A549 (cell line): ENCODE measurements around the gene UTP14C. TPM values are rescaled to one million over a fixed set of nuclear protein-coding genes. Genes with fewer than 3 reads are reported as not detected.
"Not testable (repeated sequence)": the region's sequence is repeated elsewhere in the genome, so short reads cannot be mapped to it uniquely, and the experiment has no call there.

Experiments
- ATAC-seq, 2 experiments: fragments of 200-7000 bp in 1 of 2; fragments of >200 bp in 1 of 2; cut with Nextera tagmentation in 1 of 2; cut with Tn5 transposase in 1 of 2; 3 replicates each; pipeline versions ENCODE4 v1.8.0 to v1.9.1; 2018 to 2020; ENCODE audit warnings: mild to moderate bottlenecking in 1 of 2, moderate library complexity in 1 of 2
- CTCF ChIA-PET: fragments of 300-600 bp; sonication (Branson Sonifier 250); formaldehyde crosslinking; extraction: SDS; loops from one replicate; lab custom pipeline; 2021; ENCODE audit warnings: antibody characterized with exemption, inconsistent platforms; lab: Yijun Ruan, JAX
- POLR2A ChIA-PET: fragments of 350-600 bp; formaldehyde crosslinking; extraction: SDS; loops from one replicate; lab custom pipeline; 2021; ENCODE audit warnings: antibody characterized with exemption, inconsistent platforms; lab: Yijun Ruan, JAX
- DNase-seq, 2 experiments: peaks; one replicate each; pipeline versions ENCODE4 v3.0.0 to v3.0.0-alpha.2; 2011 to 2016; ENCODE audit warnings: low read depth in 1 of 2, low spot score in 1 of 2
- FAIRE-seq: peaks from 2 replicates; lab custom pipeline; 2011; peaks lifted over from hg19 to GRCh38; lab: Jason Lieb, UNC
- H3K27ac ChIP-seq, 2 experiments: fragments of >200 bp; sonication (Bioruptor Twin); formaldehyde crosslinking; 3 replicates each; pipeline ENCODE4 v1.5.1; 2016 to 2017
- H3K4me1 ChIP-seq: fragments of >200 bp; sonication (Bioruptor Twin); formaldehyde crosslinking; 3 replicates; pipeline ENCODE4 v1.6.1; 2016
- H3K4me2 ChIP-seq: fragments of >200 bp; sonication (Bioruptor Twin); formaldehyde crosslinking; 3 replicates; pipeline ENCODE4 v1.6.1; 2016
- H3K4me3 ChIP-seq: fragments of >200 bp; sonication (Bioruptor Twin); formaldehyde crosslinking; 3 replicates; pipeline ENCODE4 v1.5.1; 2016
- H3K9me3 ChIP-seq: fragments of >200 bp; sonication (Bioruptor Twin); formaldehyde crosslinking; 3 replicates; pipeline ENCODE4 v1.6.1; 2016
- CBX8 ChIP-seq: fragments of 200-600 bp; sonication (generic); IDR thresholded peaks from 2 replicates; pipeline ENCODE4 v1.6.1; 2016
- CHD2 ChIP-seq: fragments of 150-350 bp; IDR thresholded peaks from 2 replicates; pipeline ENCODE4 v1.6.1; 2014; ENCODE audit warnings: low read length; ENCODE audit not compliant: partially characterized antibody
- CHD4 ChIP-seq: fragments of 200-600 bp; sonication (generic); IDR thresholded peaks from 2 replicates; pipeline ENCODE4 v1.6.1; 2016; ENCODE audit warnings: antibody characterized with exemption, mild to moderate bottlenecking, borderline replicate concordance
- EHMT2 ChIP-seq: fragments of 200-600 bp; sonication (generic); IDR thresholded peaks from 2 replicates; pipeline ENCODE4 v1.6.1; 2016; ENCODE audit warnings: antibody characterized with exemption, low read depth, mild to moderate bottlenecking, moderate library complexity
- ELK1 ChIP-seq: fragments of 150-350 bp; IDR thresholded peaks from 2 replicates; pipeline ENCODE4 v1.6.1; 2014; ENCODE audit warnings: low read depth, mild to moderate bottlenecking, low read length
- EP300 ChIP-seq, 2 experiments: fragments of >200 bp; sonication (Bioruptor Twin); formaldehyde crosslinking; IDR thresholded peaks; 2 replicates in 1 of 2; 3 replicates in 1 of 2; pipeline ENCODE4 v1.6.1; 2016 to 2017
- ESRRA ChIP-seq: fragments of 150-350 bp; IDR thresholded peaks from 2 replicates; pipeline ENCODE4 v1.6.1; 2014; ENCODE audit warnings: mild to moderate bottlenecking, low read length, borderline replicate concordance
- FOSB ChIP-seq: fragments of 250-450 bp; sonication (Bioruptor Pico); IDR thresholded peaks from 2 replicates; pipeline ENCODE4 v1.5.0; 2020; ENCODE audit warnings: mild to moderate bottlenecking, moderate library complexity
- FOSL2 ChIP-seq, 2 experiments: fragments of 450-650 bp in 1 of 2; fragments of >200 bp in 1 of 2; sonication (Bioruptor Twin) in 1 of 2; formaldehyde crosslinking; IDR thresholded peaks; 2 replicates each; pipeline versions ENCODE4 v1.5.0 to v1.6.1; 2016 to 2020; ENCODE audit warnings: mild to moderate bottlenecking in 1 of 2, moderate library complexity in 1 of 2
- GATA3 ChIP-seq: IDR thresholded peaks from 2 replicates; pipeline ENCODE4 v1.6.1; 2012; ENCODE audit warnings: borderline replicate concordance
- HEYL ChIP-seq: fragments of 250-450 bp; sonication (Bioruptor Pico); IDR thresholded peaks from 2 replicates; pipeline ENCODE4 v1.8.0; 2021; ENCODE audit warnings: mild to moderate bottlenecking, moderate library complexity
- HOXA7 ChIP-seq: fragments of 250-450 bp; sonication (Bioruptor Pico); IDR thresholded peaks from 2 replicates; pipeline ENCODE4 v1.5.0; 2020; ENCODE audit warnings: mild to moderate bottlenecking, moderate library complexity
- MAFK ChIP-seq: fragments of 450-650 bp; IDR thresholded peaks from 2 replicates; pipeline ENCODE4 v1.6.1; 2014; ENCODE audit not compliant: partially characterized antibody
- MAZ ChIP-seq: fragments of 150-350 bp; IDR thresholded peaks from 2 replicates; pipeline ENCODE4 v1.6.1; 2014; ENCODE audit warnings: antibody characterized with exemption, low read depth, low read length, borderline replicate concordance
- NR3C1 ChIP-seq: fragments of >200 bp; sonication (Bioruptor Twin); formaldehyde crosslinking; IDR thresholded peaks from 3 replicates; pipeline ENCODE4 v1.6.1; 2017
- PHF8 ChIP-seq: fragments of 200-600 bp; sonication (generic); IDR thresholded peaks from 2 replicates; pipeline ENCODE4 v1.6.1; 2016; ENCODE audit warnings: low read depth, mild to moderate bottlenecking, antibody characterized with exemption, moderate library complexity, borderline replicate concordance
- POLR2AphosphoS2 ChIP-seq: conservative IDR thresholded peaks from 2 replicates; pipeline ENCODE4 v1.6.1; 2012; ENCODE audit warnings: low read length, improper control_type of control experiment, inconsistent platforms
- RARB ChIP-seq: fragments of 250-450 bp; sonication (Bioruptor Pico); IDR thresholded peaks from 2 replicates; pipeline ENCODE4 v1.8.0; 2021; ENCODE audit warnings: mild to moderate bottlenecking, moderate library complexity
- RFX5 ChIP-seq: fragments of 450-650 bp; IDR thresholded peaks from 2 replicates; pipeline ENCODE4 v1.7.1; 2014; ENCODE audit warnings: antibody characterized with exemption, mild to moderate bottlenecking, moderate library complexity
- RNF2 ChIP-seq: fragments of 200-600 bp; sonication (generic); IDR thresholded peaks from 2 replicates; pipeline ENCODE4 v1.6.1; 2016; ENCODE audit warnings: low read depth, mild to moderate bottlenecking, antibody characterized with exemption, moderate library complexity, borderline replicate concordance
- SMC3 ChIP-seq: fragments of >200 bp; sonication (Bioruptor Twin); formaldehyde crosslinking; IDR thresholded peaks from 3 replicates; pipeline ENCODE4 v1.6.1; 2018; ENCODE audit warnings: inconsistent platforms
- SREBF2 ChIP-seq: fragments of 450-650 bp; IDR thresholded peaks from 2 replicates; pipeline ENCODE4 v1.6.1; 2014; ENCODE audit warnings: mild to moderate bottlenecking, moderate library complexity
- TP53 ChIP-seq: fragments of 250-450 bp; sonication (Bioruptor Pico); IDR thresholded peaks from 2 replicates; pipeline ENCODE4 v1.5.0; 2021; ENCODE audit warnings: mild to moderate bottlenecking, moderate library complexity
- USF2 ChIP-seq: fragments of 450-650 bp; IDR thresholded peaks from 2 replicates; pipeline ENCODE4 v1.6.1; 2014; ENCODE audit warnings: antibody characterized with exemption
- ZC3H11A ChIP-seq: fragments of 450-650 bp; IDR thresholded peaks from 2 replicates; pipeline ENCODE4 v1.6.1; 2014; ENCODE audit warnings: antibody characterized with exemption, mild to moderate bottlenecking
- ZSCAN20 ChIP-seq: fragments of 250-450 bp; sonication (Bioruptor Pico); IDR thresholded peaks from 2 replicates; pipeline ENCODE4 v1.8.0; 2022; ENCODE audit warnings: mild to moderate bottlenecking, moderate library complexity
- WGBS: methylation state at CpG from one replicate; pipeline ENCODE4 v1.1.6; 2017; ENCODE audit errors: missing lambda C conversion rate; 5-methylcytosine and 5-hydroxymethylcytosine counted together
- polyA plus RNA-seq, 4 experiments: library from polyadenylated mRNA; depleted of rRNA in 3 of 4; stranded (reverse); fragments of >200 nt; fragmentation: RNase III in 1 of 4; extraction: RNeasy Plus Mini Kit Qiagen cat#74134 plus additional on column Dnase treatment in 1 of 4; gene quantifications; 2 replicates in 3 of 4; 3 replicates in 1 of 4; pipeline ENCODE4 v1.2.3, GENCODE V29; 2011 to 2017
- TF ChIP-seq, protein P1 (sequence below): IDR thresholded peaks from 2 replicates; pipeline ENCODE4 v1.6.1; 2012; ENCODE audit warnings: low read depth, borderline replicate concordance
- TF ChIP-seq, protein P2 (sequence below): fragments of >200 bp; sonication (Bioruptor Twin); formaldehyde crosslinking; IDR thresholded peaks from 2 replicates; pipeline ENCODE4 v1.6.1; 2016

Gene UTP14C
- polyA plus RNA-seq, 2 of the 4 experiments (the other 2 are of a cell fraction): 8.6 to 15.1 TPM

DNA sequence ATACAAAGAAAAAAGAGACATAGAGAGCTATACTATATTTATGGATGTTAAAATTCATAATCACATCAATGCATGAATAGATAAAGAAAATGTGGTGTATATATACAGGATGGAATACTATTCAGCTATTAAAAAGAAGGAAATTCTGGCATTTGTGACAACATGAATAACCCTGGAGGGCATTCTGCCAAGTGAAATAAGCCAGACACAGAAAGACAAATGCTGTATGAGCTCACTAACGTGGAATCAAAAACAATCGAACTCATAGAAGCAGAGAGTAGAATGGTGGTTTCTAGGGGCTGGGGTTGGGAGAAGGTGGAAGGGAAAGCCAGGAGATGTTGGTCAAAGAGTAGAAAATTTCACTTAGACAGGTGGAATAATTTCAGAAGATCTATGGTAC, 24.0 kb downstream of the UTP14C start (continued):
- TF ChIP-seq, protein P1, sequence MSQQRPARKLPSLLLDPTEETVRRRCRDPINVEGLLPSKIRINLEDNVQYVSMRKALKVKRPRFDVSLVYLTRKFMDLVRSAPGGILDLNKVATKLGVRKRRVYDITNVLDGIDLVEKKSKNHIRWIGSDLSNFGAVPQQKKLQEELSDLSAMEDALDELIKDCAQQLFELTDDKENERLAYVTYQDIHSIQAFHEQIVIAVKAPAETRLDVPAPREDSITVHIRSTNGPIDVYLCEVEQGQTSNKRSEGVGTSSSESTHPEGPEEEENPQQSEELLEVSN: no peak
- TF ChIP-seq EHMT2 (no peak), FOSL2 (IDR thresholded peaks at IDR 0.05) (no peak), FOSL2 (CRISPR knock-in tag; IDR thresholded peaks at IDR 0.05) (no peak)

- FAIRE-seq (no peak), ATAC-seq (no peak), DNase-seq (no peak)
- no peaks in the 10 kb centered on the region for H3K4me1 ChIP-seq
- CTCF ChIA-PET: no interaction called here
- TF ChIP-seq HEYL (CRISPR knock-in tag): no peak
- no peak overlapping the region for H3K4me3 ChIP-seq
- no peaks in the 10 kb centered on the region for H3K9me3 ChIP-seq
- no peak overlapping the region for H3K4me2 ChIP-seq
- 67% methylated on average over 7 of the region's 7 CpGs for WGBS
- POLR2A ChIA-PET: no interaction called here
- no peak overlapping the region for H3K27ac ChIP-seq
These were observed 26.9 kb downstream of the UTP14C start for GRCh38 chr13:52051400-52051799.

- FAIRE-seq (no peak), ATAC-seq (no peak), DNase-seq (no peak)
- no peaks in the 10 kb centered on the region for H3K4me1 ChIP-seq
- H3K4me3 ChIP-seq: no peak overlapping the region
- no peak overlapping the region for H3K27ac ChIP-seq
- H3K4me2 ChIP-seq: no peak overlapping the region
- 45% methylated on average over 4 of the region's 4 CpGs for WGBS
- POLR2A ChIA-PET: no interaction called here
- CTCF ChIA-PET: no interaction called here
- no peaks in the 10 kb centered on the region for H3K9me3 ChIP-seq
- TF ChIP-seq HOXA7 (CRISPR knock-in tag): no peak
- TF ChIP-seq RNF2: no peak
- TF ChIP-seq CHD4: no peak
- TF ChIP-seq ELK1: no peak
- TF ChIP-seq FOSB (CRISPR knock-in tag): no peak
- TF ChIP-seq SMC3: no peak
- no peak for TF ChIP-seq MAZ
- no peak for TF ChIP-seq POLR2AphosphoS2
- TF ChIP-seq ZSCAN20: no peak
- no peak for TF ChIP-seq MAFK
- TF ChIP-seq PHF8: no peak
- no peak for TF ChIP-seq ESRRA
- TF ChIP-seq RARB (CRISPR knock-in tag): no peak
- TF ChIP-seq ZC3H11A: no peak
- TF ChIP-seq, all 56 proteins: peak for 0
These were observed 29.0 kb downstream of the UTP14C start for GRCh38 chr13:52053460-52053859.

GRCh38 chr13:52061064-52061463, 36.6 kb downstream of the UTP14C start:
- ATAC-seq, CTCF ChIA-PET, DNase-seq, POLR2A ChIA-PET, H3K9me3 ChIP-seq, H3K27ac ChIP-seq, H3K4me2 ChIP-seq, H3K4me1 ChIP-seq, FAIRE-seq, H3K4me3 ChIP-seq: not testable (repeated sequence)
- WGBS: 0% methylated on average over 3 of the region's 3 CpGs

- ChIA-PET CTCF (no interaction called here), POLR2A (no interaction called here)
- Histone ChIP-seq H3K4me1 (no peaks in the 10 kb centered on the region), H3K4me3 (no peak overlapping the region), H3K4me2 (no peak overlapping the region), H3K9me3 (0 out of 3 replicates have a peak, but pooled peaks cover 2% of the 10 kb centered on the region), H3K27ac (no peak overlapping the region)
- TF ChIP-seq SREBF2: no peak
- TF ChIP-seq NR3C1: no peak
- TF ChIP-seq CHD2: no peak
- TF ChIP-seq CBX8: no peak
- TF ChIP-seq POLR2AphosphoS2: no peak
- TF ChIP-seq RFX5: no peak
- no peak for TF ChIP-seq GATA3
- TF ChIP-seq, protein P2, sequence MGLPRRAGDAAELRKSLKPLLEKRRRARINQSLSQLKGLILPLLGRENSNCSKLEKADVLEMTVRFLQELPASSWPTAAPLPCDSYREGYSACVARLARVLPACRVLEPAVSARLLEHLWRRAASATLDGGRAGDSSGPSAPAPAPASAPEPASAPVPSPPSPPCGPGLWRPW: no peak
- TF ChIP-seq EP300 (IDR thresholded peaks at IDR 0.05): no peak
- no peak for TF ChIP-seq USF2
- TF ChIP-seq MAZ: no peak
- no peak for TF ChIP-seq TP53
- FAIRE-seq (no peak), DNase-seq (no peak), ATAC-seq (no peak)
- 4% methylated on average over 3 of the region's 3 CpGs for WGBS
These were observed 37.1 kb downstream of the UTP14C start for GRCh38 chr13:52061587-52061986.
